Measurements from ENCODE around the gene TMEM60. TPM values are rescaled to one million over a fixed set of nuclear protein-coding genes. Genes with fewer than 3 reads are reported as not detected.
A peak's percentile ranks its signal among the peaks of the same experiment; 100 is the strongest.

Gene TMEM60
- total and polyA plus RNA-seq, 10 of the 15 experiments (the other 5 are each of a cell fraction or from before 2014, with no cell fraction given), result 13.2 to 94.2 (median 30.2) TPM

GRCh38 chr7:77800730-77801129, 2.5 kb upstream of the TMEM60 start:
- no TSS peak for BruUV-seq (replicated peaks)
- Histone ChIP-seq H3K9ac (ENCODE audit: control insufficient read depth, insufficient read depth, low read length) (no peak overlapping the region), H3K36me3 (ENCODE audit: control insufficient read depth in 2 of 2, insufficient read depth in 2 of 2, low read length in 1 of 2) (no peaks in the 10 kb centered on the region), H3K4me3 (peak overlapping the region; percentile 94; the same call in 1 of the 2 replicates), H3K79me2 (ENCODE audit: control insufficient read depth, insufficient read depth, low read length) (peaks cover 92% of the 10 kb centered on the region), H2AFZ (ENCODE audit: control insufficient read depth, low read depth, low read length) (no peak overlapping the region), H3K4me1 (ENCODE audit: control insufficient read depth, insufficient read depth, low read length) (peaks cover 16% of the 10 kb centered on the region), H3K4me2 (ENCODE audit: control insufficient read depth, insufficient read depth) (peak overlapping the region; percentile 83), H4K20me1 (ENCODE audit: control insufficient read depth, insufficient read depth) (no peaks in the 10 kb centered on the region), H3K27me3 (replicated peaks in 1 of 2; ENCODE audit: control insufficient read depth in 2 of 2, insufficient read depth in 2 of 2, low read length in 1 of 2) (no peaks in the 10 kb centered on the region), H3K27ac (ENCODE audit: control insufficient read depth, insufficient read depth) (no peak overlapping the region; the same call in 1 of the 2 replicates), H3K9me3 (replicated peaks; ENCODE audit: control insufficient read depth, insufficient read depth, low read length) (peaks cover 1% of the 10 kb centered on the region)
- FAIRE-seq, result no peak
- no peak for TF ChIP-seq SKIL (IDR thresholded peaks at IDR 0.05; ENCODE audit: low read depth, poor library complexity, severe bottlenecking)
- TF ChIP-seq ZNF24 (IDR thresholded peaks at IDR 0.05), result no peak
- TF ChIP-seq PRDM15 (CRISPR knock-in tag; IDR thresholded peaks at IDR 0.05), result no peak
- TF ChIP-seq KAT2A (conservative IDR thresholded peaks at IDR 0.05; ENCODE audit: control insufficient read depth, low read depth, low read length), result no peak
- no peak for TF ChIP-seq E2F4 (IDR thresholded peaks at IDR 0.05; ENCODE audit: low read depth, low read length)
- no peak for TF ChIP-seq RB1 (IDR thresholded peaks at IDR 0.05; ENCODE audit: borderline replicate concordance)
- TF ChIP-seq JUNB (IDR thresholded peaks at IDR 0.05), result no peak
- no peak for TF ChIP-seq RELA (IDR thresholded peaks at IDR 0.05; ENCODE audit: borderline replicate concordance, partially characterized antibody)
- TF ChIP-seq NR2C2 (IDR thresholded peaks at IDR 0.05; ENCODE audit: borderline replicate concordance, control insufficient read depth, insufficient read length, low read depth), result no peak
- no peak for TF ChIP-seq ZZZ3 (IDR thresholded peaks at IDR 0.05; ENCODE audit: control insufficient read depth, insufficient read length, low read depth)
- TF ChIP-seq SMAD1 (IDR thresholded peaks at IDR 0.05; ENCODE audit: low read depth, partially characterized antibody), result no peak
- no peak for TF ChIP-seq RAD51 (IDR thresholded peaks at IDR 0.05)
- TF ChIP-seq TARDBP (IDR thresholded peaks at IDR 0.05; ENCODE audit: borderline replicate concordance), result no peak
- no peak for TF ChIP-seq KDM1A (IDR thresholded peaks at IDR 0.05; ENCODE audit: borderline replicate concordance)
- intact Hi-C loops (cut with micrococcal nuclease; ENCODE audit: unreplicated experiment), result no loop called here
- ChIA-PET RAD21 (ENCODE audit: unreplicated experiment) (no interaction called here), POLR2A (no interaction called here), CTCF (no interaction called here), SMC1A (ENCODE audit: uncharacterized antibody, unreplicated experiment) (interaction anchor here (3.4 kb wide), 1 partner anchor 11 kb away, joined by 16 read pairs; no protein-coding TSS in a partner anchor)
- no peak for ATAC-seq
- WGBS (ENCODE audit: insufficient coverage, insufficient replicate concordance, low lambda C conversion rate, missing lambda C conversion rate), result 2% methylated on average over 2 of the region's 2 CpGs
- in situ Hi-C loops (cut with MboI), result no loop called here
- DNase-seq (ENCODE audit: low read depth, low spot score), result no peak
